SH-SY5Y (cell line): ENCODE measurements around the gene SLC35A3.

Source experiments
- GATA2 ChIP-seq: IDR thresholded peaks from 2 replicates; pipeline ENCODE4 v1.6.1; 2011; ENCODE audit warnings: mild to moderate bottlenecking, low read depth, low read length
- GATA3 ChIP-seq: IDR thresholded peaks from 2 replicates; pipeline ENCODE4 v1.6.1; 2011; ENCODE audit warnings: low read depth, mild to moderate bottlenecking, low read length, moderate library complexity

Gene SLC35A3

DNA sequence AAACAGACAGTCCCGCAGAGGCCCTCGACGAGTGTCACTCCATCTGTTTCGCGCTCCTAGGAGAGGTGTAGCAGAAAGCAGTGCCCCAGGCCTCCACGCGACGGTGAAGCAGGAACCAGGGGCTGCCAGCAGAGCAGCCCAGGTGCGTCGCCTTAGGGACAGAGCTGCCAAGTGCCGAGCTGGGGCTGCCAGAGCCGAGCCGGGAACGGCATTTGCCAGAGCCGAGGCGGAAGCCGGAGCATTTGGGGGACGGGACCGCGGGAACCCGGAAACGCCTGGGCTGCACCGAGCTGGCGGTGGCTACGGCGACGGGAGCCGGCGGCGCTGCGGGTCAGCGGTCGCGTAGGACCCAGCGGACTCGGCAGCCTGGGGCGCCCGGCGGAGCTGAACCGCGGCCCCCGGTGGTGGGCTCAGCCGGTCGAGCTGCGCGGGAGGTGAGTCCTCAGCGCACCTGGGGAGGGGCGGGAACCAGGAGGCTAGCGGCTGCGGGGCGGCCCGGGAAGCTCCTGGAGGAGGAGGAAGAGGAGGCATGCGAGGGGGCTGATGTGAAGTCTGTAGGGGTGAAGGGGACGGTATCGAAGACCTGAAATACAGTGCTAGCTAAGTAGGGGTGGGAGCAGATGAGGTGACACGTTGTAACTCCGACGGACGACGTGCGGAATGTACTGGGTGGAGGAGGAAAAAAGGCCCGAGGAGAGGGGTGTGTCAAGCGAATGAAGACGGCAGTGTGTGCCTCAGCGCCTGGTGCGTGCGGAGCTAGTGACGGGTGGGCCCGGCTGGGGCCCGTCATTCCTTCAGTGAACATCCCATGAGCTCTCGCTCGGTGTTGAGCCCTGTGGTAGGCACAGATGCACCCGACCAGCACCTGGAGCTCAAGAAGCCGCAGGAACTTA lies at the start of gene SLC35A3:
Gene SLC35A3 (plus strand): TSS at position 268 of the 893 bp plus-strand sequence. CDS start 23,559 bp downstream, outside the sequence.
- TF ChIP-seq GATA2 = 0 out of 2 replicates have a peak, but pooled peaks have one; percentile 12
- no peak for TF ChIP-seq GATA3

DNA sequence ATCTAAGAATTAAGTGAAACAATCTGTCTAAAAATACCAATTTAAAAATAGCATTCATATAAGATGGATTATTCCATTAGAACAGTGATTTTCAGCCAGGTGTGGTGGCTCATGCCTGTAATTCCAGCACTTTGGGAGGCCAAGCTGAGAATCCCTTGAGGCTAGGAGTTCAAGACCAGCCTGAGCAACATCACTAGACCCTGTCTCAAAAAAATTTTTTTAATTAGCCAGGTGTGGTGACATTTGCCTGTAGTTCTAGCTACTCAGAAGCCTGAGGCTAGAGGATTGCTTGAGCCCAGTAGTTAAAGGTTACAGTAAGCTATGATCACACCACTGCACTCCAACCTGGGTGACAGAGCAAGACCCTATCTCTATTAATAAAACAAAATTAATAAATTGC lies 35.0 kb upstream of the SLC35A3 start:
- no peak for TF ChIP-seq GATA3
- no peak for TF ChIP-seq GATA2

DNA sequence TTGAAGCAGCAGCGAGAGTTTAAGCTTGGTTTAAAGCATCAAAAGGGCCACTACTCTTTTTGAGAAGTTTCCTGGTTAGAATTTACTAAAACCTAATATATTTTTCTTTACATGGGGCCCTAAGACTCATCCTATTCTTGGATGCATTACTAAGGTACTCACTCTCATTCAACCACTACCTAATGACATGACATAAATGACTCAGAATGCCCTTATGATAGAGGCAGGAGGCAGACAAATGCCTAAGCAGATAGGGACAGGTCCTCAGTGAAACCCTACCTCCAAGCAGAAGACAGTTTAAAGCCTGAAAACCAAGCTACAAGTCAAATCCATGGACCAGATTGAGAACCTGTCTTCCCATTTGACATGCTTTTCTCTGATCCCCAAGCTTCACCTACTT lies 34.3 kb upstream of the SLC35A3 start:
- TF ChIP-seq GATA2 (no peak), GATA3 (no peak)

DNA sequence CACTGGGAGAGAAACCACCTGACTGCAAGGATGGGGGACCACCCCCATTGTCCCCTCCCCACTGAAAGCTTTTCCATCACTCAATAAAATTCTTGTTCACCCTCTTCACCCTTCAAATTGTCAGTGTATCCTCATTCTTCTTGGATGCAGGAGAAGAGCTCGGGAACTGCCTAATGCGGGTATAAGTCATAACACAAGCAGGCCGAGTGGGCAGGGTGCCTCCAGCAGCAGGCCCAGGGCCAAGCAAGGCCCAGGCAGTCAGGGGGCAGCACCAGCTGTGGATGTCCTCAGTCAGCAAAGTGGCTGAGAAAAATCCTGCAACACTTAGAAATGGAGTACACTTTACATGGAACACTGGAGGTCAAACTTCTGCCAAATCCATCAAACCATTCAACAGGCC lies 33.7 kb upstream of the SLC35A3 start:
- TF ChIP-seq GATA3 (no peak), GATA2 (no peak)

DNA sequence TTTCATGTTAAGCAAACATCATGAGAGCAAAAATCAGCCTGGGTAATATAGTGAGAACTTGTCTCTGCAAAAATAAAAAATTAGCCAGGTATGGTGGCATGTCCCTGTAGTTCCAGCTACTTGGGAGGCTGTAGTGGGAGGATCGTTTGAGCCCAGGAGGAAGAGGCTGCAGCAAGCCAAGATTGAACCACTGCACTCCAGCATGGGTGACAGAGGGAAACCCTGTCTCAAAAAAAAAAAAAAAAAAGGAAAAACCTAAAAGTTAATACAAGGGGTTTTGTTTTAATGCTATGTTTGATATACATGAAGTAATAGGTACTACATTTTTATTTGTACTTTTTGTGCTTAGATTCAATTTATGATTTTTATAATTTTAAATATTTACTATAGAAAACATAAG lies 27.1 kb upstream of the SLC35A3 start:
- TF ChIP-seq GATA2 (no peak), GATA3 (no peak)

DNA sequence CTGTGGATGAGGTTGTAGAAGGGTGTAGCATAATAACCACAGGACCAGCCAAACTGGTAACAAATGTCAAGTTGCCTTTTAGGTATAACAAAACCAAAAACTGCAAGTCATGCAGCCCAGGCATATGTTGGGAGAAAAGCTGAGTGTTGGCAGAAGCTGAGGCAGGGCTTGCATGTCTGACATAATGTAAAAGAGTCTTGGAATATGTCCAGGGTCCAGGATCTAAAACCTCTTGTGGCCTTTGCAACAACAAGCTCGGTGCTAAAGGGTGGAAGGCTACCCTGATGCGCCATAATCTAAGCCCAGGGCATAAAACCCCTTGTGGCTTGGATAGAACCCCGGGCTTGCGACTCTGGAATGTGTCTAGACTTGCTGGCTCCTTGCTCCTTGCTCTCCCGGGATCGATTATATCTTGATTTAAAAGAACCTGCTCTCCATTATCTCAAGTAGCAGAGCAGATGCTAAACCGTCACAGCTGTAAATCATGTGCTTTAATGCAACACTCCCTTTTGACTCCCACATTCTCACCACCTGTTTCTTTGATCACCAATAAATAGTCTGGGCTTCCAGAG lies 26.5 kb upstream of the SLC35A3 start:
- TF ChIP-seq GATA2 = peak; percentile 15; the same call in 1 of the 2 replicates
- TF ChIP-seq GATA3 = no peak

DNA sequence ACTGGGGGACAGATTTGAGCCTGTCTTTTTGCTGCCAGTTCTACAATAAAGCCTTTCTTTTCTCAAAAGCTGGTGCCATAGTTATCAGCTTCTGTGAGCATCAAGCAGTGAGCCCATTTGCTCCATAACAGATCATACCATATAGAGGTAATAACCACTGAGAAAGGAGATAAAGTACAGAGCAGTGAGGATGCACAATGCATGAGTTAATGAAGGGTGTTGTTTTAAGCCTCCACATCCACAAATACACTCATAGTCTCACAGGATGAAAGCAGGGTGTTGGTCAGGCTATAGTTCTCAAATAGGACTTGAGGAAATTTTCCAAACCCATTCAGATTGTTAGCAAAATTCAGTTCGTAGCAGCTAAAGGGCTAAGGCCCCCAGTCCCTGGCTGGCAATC lies 25.6 kb upstream of the SLC35A3 start:
- TF ChIP-seq GATA3 = no peak
- TF ChIP-seq GATA2 = no peak

DNA sequence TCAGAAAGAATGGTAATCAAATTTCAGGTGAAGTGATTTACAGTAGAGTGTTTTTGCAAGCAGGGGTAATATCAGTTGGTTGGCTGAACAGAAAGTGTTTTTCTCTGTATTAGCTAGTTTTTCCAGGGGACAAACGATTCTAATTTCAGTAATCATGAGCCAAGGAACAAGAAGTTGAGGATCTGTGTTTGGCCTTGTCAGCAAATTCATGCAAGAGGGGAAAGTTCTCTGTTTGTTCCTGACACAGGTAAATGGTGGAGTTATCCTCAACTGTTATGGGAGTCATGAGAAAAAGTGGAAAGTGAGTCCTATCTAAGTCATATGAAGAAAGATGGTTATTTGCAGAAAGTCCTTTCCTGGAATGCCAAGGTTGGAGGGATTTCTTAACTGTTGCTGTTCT lies 24.6 kb upstream of the SLC35A3 start:
- TF ChIP-seq GATA2 = no peak
- TF ChIP-seq GATA3 = no peak

DNA sequence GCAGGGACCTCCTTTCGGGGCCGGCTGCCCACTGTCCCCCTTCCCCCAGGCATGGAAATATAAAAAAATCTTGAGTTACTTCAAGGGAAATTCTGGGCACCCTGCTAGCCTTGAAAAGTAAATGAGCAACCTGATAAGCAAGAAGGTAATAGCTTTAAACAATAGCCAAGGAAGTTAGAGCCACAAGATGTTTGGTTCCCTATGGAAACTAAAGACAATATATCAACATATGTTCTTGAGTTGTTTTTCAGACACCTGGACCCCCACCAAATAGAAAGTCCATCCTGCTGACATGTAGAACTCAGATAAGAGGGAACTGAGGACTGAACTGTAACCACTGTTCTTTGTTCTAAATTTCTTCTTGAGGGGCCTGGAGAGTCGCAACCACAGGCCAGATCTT lies 19.3 kb upstream of the SLC35A3 start:
- TF ChIP-seq GATA3 (no peak), GATA2 (no peak)

DNA sequence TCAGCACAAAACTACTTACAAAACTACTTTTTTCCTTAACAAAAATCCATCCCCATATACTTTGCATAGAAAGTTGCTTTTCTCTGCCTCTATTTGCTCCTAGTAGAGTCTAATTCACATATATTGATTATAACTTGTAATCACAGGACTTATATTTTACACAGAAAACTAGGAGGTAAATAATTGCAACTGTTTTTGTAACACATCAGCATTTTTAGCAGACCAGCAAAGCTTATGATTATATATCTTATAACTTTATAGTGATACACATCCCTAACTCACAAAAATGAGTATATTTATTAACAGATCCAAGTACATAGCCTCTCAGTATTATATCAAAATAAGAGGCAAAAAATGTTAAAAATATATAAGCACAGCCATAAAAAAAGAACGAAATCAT lies 17.3 kb upstream of the SLC35A3 start:
- TF ChIP-seq GATA3 = no peak
- TF ChIP-seq GATA2 = no peak

DNA sequence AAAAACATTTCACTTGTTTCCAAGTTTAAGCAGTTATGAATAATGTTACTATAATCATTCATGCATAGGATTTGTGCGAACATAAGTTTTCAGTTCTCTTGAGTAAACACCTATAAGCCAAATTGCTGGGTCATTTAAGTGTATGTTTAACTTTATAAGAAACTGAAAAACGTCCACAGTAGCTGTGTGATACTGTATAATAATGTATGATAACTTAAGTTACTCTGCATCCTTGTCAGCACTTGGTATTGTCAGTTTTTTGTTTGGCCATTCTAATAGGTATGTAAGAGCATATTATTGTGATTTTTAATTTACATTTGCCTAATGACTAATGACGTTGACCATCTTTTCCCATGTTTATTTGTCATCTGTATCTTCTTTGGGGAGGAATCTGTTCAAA lies 14.4 kb upstream of the SLC35A3 start:
- TF ChIP-seq GATA3 = no peak
- no peak for TF ChIP-seq GATA2

DNA sequence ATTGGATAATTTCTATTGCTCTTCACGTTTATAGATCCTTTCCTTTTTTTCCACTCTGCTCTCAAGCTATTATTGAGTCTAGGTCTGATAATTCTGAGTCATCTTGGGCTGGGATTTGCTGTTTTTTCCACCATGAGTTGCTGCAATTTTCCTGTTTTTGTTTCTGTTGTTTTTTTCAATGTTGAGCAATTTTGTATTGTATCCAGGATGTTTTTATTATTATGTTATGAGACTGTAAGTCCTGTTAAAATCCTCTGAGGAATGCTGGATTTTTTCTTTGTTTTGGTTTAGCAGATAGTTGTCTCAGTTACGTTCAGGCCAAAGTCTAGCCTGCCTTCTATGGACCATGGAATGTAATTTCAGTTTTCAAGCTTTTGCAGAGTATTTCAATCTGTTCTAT lies 13.0 kb upstream of the SLC35A3 start:
- TF ChIP-seq GATA3 = no peak
- no peak for TF ChIP-seq GATA2

DNA sequence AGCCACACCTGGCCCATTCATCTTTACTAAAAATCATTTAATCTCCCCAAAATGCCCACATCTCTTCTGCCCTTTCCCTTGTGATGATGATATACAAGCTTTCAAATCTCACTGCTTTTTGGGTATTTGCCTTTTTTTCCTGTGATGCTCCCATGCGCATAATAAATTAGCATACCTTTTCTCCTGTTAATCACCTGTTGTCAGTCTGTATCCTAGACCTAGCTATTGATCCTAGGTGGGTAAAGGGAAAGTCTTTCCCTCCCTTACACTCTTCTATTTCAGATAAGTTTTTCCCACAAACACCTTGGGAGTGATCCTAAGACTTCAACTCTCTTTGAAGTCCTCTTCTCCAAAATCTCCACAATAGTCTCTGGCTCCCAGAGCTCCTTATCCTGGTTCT lies 12.0 kb upstream of the SLC35A3 start:
- TF ChIP-seq GATA3 (no peak), GATA2 (no peak)

DNA sequence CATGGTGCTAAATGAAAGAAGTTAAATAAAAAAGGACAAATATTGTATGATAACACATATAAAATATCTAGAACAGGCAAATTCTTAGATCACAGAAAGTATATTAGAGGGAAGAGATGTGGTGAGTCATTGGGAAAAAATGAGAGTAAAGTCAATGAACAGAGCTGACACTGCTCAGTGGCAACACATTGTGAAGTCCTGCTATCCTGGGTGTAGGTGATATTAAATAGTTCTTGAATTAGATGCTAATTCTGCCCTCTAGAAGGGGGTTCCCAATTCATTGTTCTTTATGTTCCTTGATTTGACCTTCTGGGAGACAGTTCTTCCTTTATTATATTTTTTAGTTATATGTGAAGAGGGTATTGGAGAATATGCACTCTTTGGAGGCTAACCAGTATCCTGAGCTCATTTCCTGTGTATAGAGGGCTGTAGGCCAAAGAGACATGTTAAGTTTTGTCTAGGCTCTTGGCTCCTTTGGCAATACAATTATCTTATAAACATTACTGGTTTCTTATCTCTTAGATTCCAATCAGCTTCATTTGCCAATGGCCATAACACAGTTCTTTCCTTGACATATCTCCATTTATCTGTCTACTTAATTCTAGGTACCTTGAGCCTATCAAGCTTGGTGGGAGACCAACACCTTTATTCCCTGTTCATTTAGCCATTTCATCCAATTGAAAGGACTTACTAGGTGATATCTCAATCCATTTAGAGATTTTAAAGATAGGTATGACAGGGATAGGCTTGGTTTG lies 6.6 kb upstream of the SLC35A3 start:
- TF ChIP-seq GATA2 (no peak), GATA3 (no peak)
